GM12878 (cell line): ENCODE measurements around the gene PPP2R5D. TPM values are rescaled to one million over a fixed set of nuclear protein-coding genes. Genes with fewer than 3 reads are reported as not detected.

ENCODE experiments used
- ATAC-seq: fragments of 200-7000 bp; cut with Tn5 transposase; 3 replicates; pipeline ENCODE4 v1.9.1; 2020; ENCODE audit warnings: mild to moderate bottlenecking, moderate library complexity
- BruUV-seq: library from RNA; stranded (reverse); fragments of 400-500 nt; replicated peaks from 2 replicates; lab custom pipeline; 2021; lab: Mats Ljungman, UMichigan
- CTCF ChIA-PET: fragments of 300-600 bp; sonication (Branson Sonifier 250); formaldehyde crosslinking; extraction: SDS; loops from one replicate; lab custom pipeline; 2021; ENCODE audit warnings: inconsistent platforms; lab: Yijun Ruan, JAX
- POLR2A ChIA-PET: fragments of 350-600 bp; formaldehyde crosslinking; extraction: SDS; loops from one replicate; lab custom pipeline; 2021; ENCODE audit warnings: inconsistent platforms; lab: Charles Lee
- RAD21 ChIA-PET: fragments of 300-600 bp; sonication (Branson Sonifier 250); formaldehyde crosslinking; loops from one replicate; lab custom pipeline; 2023; ENCODE audit warnings: antibody characterized with exemption; ENCODE audit not compliant: unreplicated experiment; lab: Charles Lee
- SMC1A ChIA-PET: fragments of 300-600 bp; sonication (Branson Sonifier 250); formaldehyde crosslinking; loops from one replicate; lab custom pipeline; 2023; ENCODE audit not compliant: unreplicated experiment, uncharacterized antibody; lab: Charles Lee
- DNase-seq: peaks from one replicate; pipeline ENCODE4 v3.0.0-alpha.2; 2011; ENCODE audit warnings: low read depth, low spot score
- FAIRE-seq: peaks from 3 replicates; lab custom pipeline; 2011; peaks lifted over from hg19 to GRCh38; lab: Jason Lieb, UNC
- H2AFZ ChIP-seq: 2 replicates; pipeline ENCODE4 v1.6.0; 2011; ENCODE audit warnings: low read depth, low read length, control low read depth; ENCODE audit not compliant: control insufficient read depth
- H3K27ac ChIP-seq: 2 replicates; pipeline ENCODE4 v1.5.1; 2011; ENCODE audit warnings: control low read depth; ENCODE audit not compliant: control insufficient read depth, insufficient read depth
- H3K27me3 ChIP-seq, 2 experiments: replicated peaks in 1 of 2; 2 replicates each; pipeline versions ENCODE4 v1.6.0 to v1.6.1; 2011; ENCODE audit warnings: low read length in 1 of 2; ENCODE audit not compliant: control insufficient read depth in 2 of 2, insufficient read depth in 2 of 2
- H3K36me3 ChIP-seq, 2 experiments: 2 replicates each; pipeline ENCODE4 v1.5.1; 2011; ENCODE audit warnings: low read length in 1 of 2; ENCODE audit not compliant: control insufficient read depth in 2 of 2, insufficient read depth in 2 of 2
- H3K4me1 ChIP-seq: 2 replicates; pipeline ENCODE4 v1.6.1; 2011; ENCODE audit warnings: mild to moderate bottlenecking, low read length, moderate library complexity, mixed read lengths; ENCODE audit not compliant: control insufficient read depth, insufficient read depth
- H3K4me2 ChIP-seq: 2 replicates; pipeline ENCODE4 v1.6.0; 2011; ENCODE audit warnings: control low read depth; ENCODE audit not compliant: control insufficient read depth, insufficient read depth
- H3K4me3 ChIP-seq: fragments of 200-600 bp; sonication (generic); 2 replicates; pipeline ENCODE4 v1.5.1; 2016
- H3K79me2 ChIP-seq: 2 replicates; pipeline ENCODE4 v1.6.0; 2011; ENCODE audit warnings: low read length; ENCODE audit not compliant: control insufficient read depth, insufficient read depth
- H3K9ac ChIP-seq: 2 replicates; pipeline ENCODE4 v1.8.0; 2011; ENCODE audit warnings: low read length, control low read depth, mixed read lengths; ENCODE audit not compliant: control insufficient read depth, insufficient read depth
- H3K9me3 ChIP-seq: replicated peaks from 3 replicates; pipeline ENCODE4 v1.5.1; 2011; ENCODE audit warnings: mild to moderate bottlenecking, low read length; ENCODE audit not compliant: control insufficient read depth, insufficient read depth
- H4K20me1 ChIP-seq: 2 replicates; pipeline ENCODE4 v1.6.0; 2011; ENCODE audit not compliant: control insufficient read depth, insufficient read depth
- CHD1 ChIP-seq: IDR thresholded peaks from 2 replicates; pipeline ENCODE4 v1.6.1; 2012; ENCODE audit warnings: low read depth, low read length, improper control_type of control experiment
- ETV6 ChIP-seq, 2 experiments: fragments of 450-650 bp in 1 of 2; IDR thresholded peaks in 1 of 2; conservative IDR thresholded peaks in 1 of 2; 2 replicates each; pipeline ENCODE4 v1.6.1; 2014; ENCODE audit warnings: antibody characterized with exemption in 1 of 2, borderline replicate concordance in 1 of 2, low read depth in 1 of 2, mild to moderate bottlenecking in 1 of 2, moderate library complexity in 1 of 2
- FOXM1 ChIP-seq: IDR thresholded peaks from 2 replicates; pipeline ENCODE4 v1.6.1; 2012; ENCODE audit warnings: low read depth, mild to moderate bottlenecking, inconsistent platforms, low read length, moderate library complexity
- HCFC1 ChIP-seq: fragments of 150-350 bp; IDR thresholded peaks from 2 replicates; pipeline ENCODE4 v1.6.1; 2014; ENCODE audit warnings: low read length
- HDAC2 ChIP-seq: fragments of 200-600 bp; sonication (generic); IDR thresholded peaks from 2 replicates; pipeline ENCODE4 v1.6.1; 2017
- IRF4 ChIP-seq: IDR thresholded peaks from 2 replicates; pipeline ENCODE4 v1.6.1; 2011; ENCODE audit warnings: low read depth, low read length
- KDM1A ChIP-seq: fragments of 200-600 bp; sonication (generic); IDR thresholded peaks from 2 replicates; pipeline ENCODE4 v1.6.1; 2016; ENCODE audit warnings: borderline replicate concordance
- MXI1 ChIP-seq: fragments of 150-350 bp; IDR thresholded peaks from 2 replicates; pipeline ENCODE4 v1.6.1; 2011; ENCODE audit warnings: low read depth, mild to moderate bottlenecking, inconsistent platforms, low read length, improper control_type of control experiment
- MYC ChIP-seq: IDR thresholded peaks from 2 replicates; pipeline ENCODE4 v1.6.1; 2011; ENCODE audit warnings: mild to moderate bottlenecking, low read length, moderate library complexity, inconsistent platforms; ENCODE audit not compliant: insufficient read depth, insufficient replicate concordance, insufficient read length, severe bottlenecking
- NFIC ChIP-seq: IDR thresholded peaks from 2 replicates; pipeline ENCODE4 v1.6.1; 2012; ENCODE audit warnings: low read depth, mild to moderate bottlenecking, inconsistent platforms, low read length, moderate library complexity
- SIN3A ChIP-seq: IDR thresholded peaks from 2 replicates; pipeline ENCODE4 v1.6.1; 2012; ENCODE audit warnings: low read depth, low read length, improper control_type of control experiment
- SIX5 ChIP-seq: IDR thresholded peaks from 2 replicates; pipeline ENCODE4 v1.6.1; 2011; ENCODE audit warnings: mild to moderate bottlenecking, low read depth, low read length, moderate library complexity; ENCODE audit not compliant: severe bottlenecking
- SMAD1 ChIP-seq: fragments of 450-650 bp; IDR thresholded peaks from 2 replicates; pipeline ENCODE4 v1.6.1; 2018; ENCODE audit warnings: mild to moderate bottlenecking, low read depth; ENCODE audit not compliant: partially characterized antibody
- SMC3 ChIP-seq: IDR thresholded peaks from 2 replicates; pipeline ENCODE4 v1.6.1; 2011; ENCODE audit warnings: low read length, improper control_type of control experiment, borderline replicate concordance
- SUZ12 ChIP-seq: fragments of 200-600 bp; sonication (generic); IDR thresholded peaks from one replicate; pipeline ENCODE4 v1.6.1; 2018; ENCODE audit warnings: antibody characterized with exemption, mild to moderate bottlenecking; ENCODE audit not compliant: unreplicated experiment
- TAF1 ChIP-seq: IDR thresholded peaks from 2 replicates; pipeline ENCODE4 v1.6.1; 2011; ENCODE audit warnings: mild to moderate bottlenecking, low read depth, low read length, borderline replicate concordance
- TCF3 ChIP-seq: IDR thresholded peaks from 2 replicates; pipeline ENCODE4 v1.6.1; 2012; ENCODE audit warnings: low read depth, mild to moderate bottlenecking, low read length, borderline replicate concordance; ENCODE audit not compliant: insufficient read depth
- ZNF217 ChIP-seq: fragments of 450-650 bp; IDR thresholded peaks from 2 replicates; pipeline ENCODE4 v1.6.1; 2017; ENCODE audit warnings: antibody characterized with exemption, mild to moderate bottlenecking
- ZNF384 ChIP-seq: IDR thresholded peaks from 2 replicates; pipeline ENCODE4 v1.6.1; 2012; ENCODE audit warnings: low read depth, mild to moderate bottlenecking, low read length, improper control_type of control experiment, borderline replicate concordance
- WGBS: methylation state at CpG from one replicate; pipeline ENCODE4 v1.1.6; 2016; ENCODE audit warnings: low lambda C conversion rate; ENCODE audit not compliant: insufficient replicate concordance, insufficient coverage; ENCODE audit errors: missing lambda C conversion rate; 5-methylcytosine and 5-hydroxymethylcytosine counted together
- in situ Hi-C: fragments of 300-500 bp; cut with MboI; formaldehyde crosslinking; loops from 9 replicates; pipeline ENCODE4 v1.14.3; 2018; ENCODE audit warnings: mixed read lengths
- intact Hi-C: fragments of 100-400 bp; cut with micrococcal nuclease; formaldehyde crosslinking; loops from one replicate; pipeline ENCODE4 v1.14.2; 2022; ENCODE audit not compliant: unreplicated experiment
- polyA plus RNA-seq, 11 experiments: library from polyadenylated mRNA; depleted of rRNA in 4 of 11; unstranded in 6 of 11; stranded (reverse) in 5 of 11; fragments of >200 nt; fragmentation: Nextera tagmentation in 4 of 11; fragmentation: Illumina TruSeq in 1 of 11; extraction: Ambion mirVana in 4 of 11; extraction: Trizol in 1 of 11; gene quantifications; 1 replicate in 1 of 11; 2 replicates in 10 of 11; pipeline versions ENCODE4 v1.2.1 to v1.2.3, GENCODE V29; 2011 to 2016; ENCODE audit warnings: inconsistent platforms in 2 of 11, missing spikeins in 2 of 11, low read depth in 1 of 11
- total RNA-seq, 4 experiments: library from RNA; depleted of rRNA in 3 of 4; stranded (reverse); fragments of >200 nt in 3 of 4; fragmentation: Illumina TruSeq in 1 of 4; extraction: Trizol in 1 of 4; gene quantifications; 2 replicates each; pipeline versions ENCODE4 v1.2.1 to v1.2.3, GENCODE V29; 2013 to 2021

Gene PPP2R5D
- total and polyA plus RNA-seq, 10 of the 15 experiments (the other 5 are each of a cell fraction or from before 2014, with no cell fraction given) = 1.5 to 59.0 (median 32.0) TPM

- SMC1A ChIA-PET = no interaction called here
- 56% methylated on average over 2 of the region's 2 CpGs for WGBS
- FAIRE-seq (no peak), DNase-seq (no peak), ATAC-seq (no peak)
- RAD21 ChIA-PET = interaction anchor here (3.0 kb wide), 1 partner anchor 82 kb away, joined by 16 read pairs; no protein-coding TSS in a partner anchor
- H3K27me3 ChIP-seq = no peaks in the 10 kb centered on the region
- H3K4me1 ChIP-seq = peaks cover 3% of the 10 kb centered on the region; the same call in 1 of the 2 replicates
- POLR2A ChIA-PET = interaction anchor here (1.1 kb wide), 1 partner anchor 78 kb away, joined by 3 read pairs; the partner anchor contains the start of gene PPP2R5D
- no peak overlapping the region for H3K27ac ChIP-seq
- no peaks in the 10 kb centered on the region for H4K20me1 ChIP-seq
- H3K9ac ChIP-seq = no peak overlapping the region
- CTCF ChIA-PET = no interaction called here
- H3K79me2 ChIP-seq = peaks cover 15% of the 10 kb centered on the region
- no peak overlapping the region for H3K4me3 ChIP-seq
- H3K36me3 ChIP-seq = no peaks in the 10 kb centered on the region; a peak in 1 of 4 replicates
- intact Hi-C loops = no loop called here
- no peak overlapping the region for H3K4me2 ChIP-seq
- H2AFZ ChIP-seq = no peak overlapping the region
- no TSS peak for BruUV-seq
- in situ Hi-C loops = no loop called here
- TF ChIP-seq SMAD1 (no peak), SIN3A (no peak), HDAC2 (no peak), ZNF217 (no peak), TAF1 (no peak), HCFC1 (no peak), KDM1A (no peak), SUZ12 (no peak), ZNF384 (no peak), MXI1 (no peak), MYC (no peak), NFIC (no peak), ETV6 (conservative IDR thresholded peaks at IDR 0.05 in 1 of 2, IDR thresholded peaks at IDR 0.05 in 1 of 2; ENCODE audit: borderline replicate concordance in 1 of 2, low read depth in 1 of 2) (no peak), SMC3 (no peak), IRF4 (no peak), TCF3 (no peak), CHD1 (no peak), SIX5 (no peak), FOXM1 (no peak)
- H3K9me3 ChIP-seq = no peaks in the 10 kb centered on the region
These were observed 77.5 kb downstream of the PPP2R5D start for GRCh38 chr6:43061861-43062260.

Other genes with a start within 250 kb of the PPP2R5D start
Only the 7 nearest of the 17 such genes appear.
- 0.54 TPM in 1 of 2 replicates, not detected in the other for gene PTCRA, start 68.5 kb upstream of the PPP2R5D start, total RNA-seq (2014; rRNA removed)
- gene PTCRA, start 68.5 kb upstream of the PPP2R5D start, total RNA-seq (2014; rRNA removed; fragmentation: Illumina TruSeq; extraction: Trizol) = 0.18 and 0.23 TPM in 2 replicates
- gene PTCRA, start 68.5 kb upstream of the PPP2R5D start, total RNA-seq (2021) = 0.24 and 0.44 TPM in 2 replicates
- gene PTCRA, start 68.5 kb upstream of the PPP2R5D start, polyA plus RNA-seq (2011; rRNA removed) = not detected in 2 replicates
- 0.10 TPM in 1 of 2 replicates, not detected in the other for gene PTCRA, start 68.5 kb upstream of the PPP2R5D start, polyA plus RNA-seq (2014; fragmentation: Illumina TruSeq; extraction: Trizol)
- under 1 TPM in 1 of 2 experiments, not detected in 1; 0.14 TPM for gene PTCRA, start 68.5 kb upstream of the PPP2R5D start, polyA plus RNA-seq (2014; fragmentation: Nextera tagmentation; extraction: Ambion mirVana)
- 0.16 and 1.1 TPM in 2 replicates for gene PTCRA, start 68.5 kb upstream of the PPP2R5D start, polyA plus RNA-seq (2014; rRNA removed)
- gene PTCRA, start 68.5 kb upstream of the PPP2R5D start, polyA plus RNA-seq (2016; fragmentation: Nextera tagmentation; extraction: Ambion mirVana) = under 1 TPM in 1 of 2 experiments, not detected in 1; 0.20 TPM
- 54.8 and 54.9 TPM in 2 replicates for gene CNPY3, start 55.1 kb upstream of the PPP2R5D start, total RNA-seq (2014; rRNA removed)
- gene CNPY3, start 55.1 kb upstream of the PPP2R5D start, total RNA-seq (2014; rRNA removed; fragmentation: Illumina TruSeq; extraction: Trizol) = 49.2 and 51.3 TPM in 2 replicates
- gene CNPY3, start 55.1 kb upstream of the PPP2R5D start, total RNA-seq (2021) = 87.3 and 87.9 TPM in 2 replicates
- gene CNPY3, start 55.1 kb upstream of the PPP2R5D start, polyA plus RNA-seq (2011; rRNA removed) = 51.1 and 64.8 TPM in 2 replicates
- gene CNPY3, start 55.1 kb upstream of the PPP2R5D start, polyA plus RNA-seq (2014; fragmentation: Illumina TruSeq; extraction: Trizol) = 38.9 and 82.4 TPM in 2 replicates
- gene CNPY3, start 55.1 kb upstream of the PPP2R5D start, polyA plus RNA-seq (2014; fragmentation: Nextera tagmentation; extraction: Ambion mirVana) = 10 to 100 TPM in 1 of 2 experiments, 1 to 10 TPM in 1; 7.2 to 14.6 TPM
- gene CNPY3, start 55.1 kb upstream of the PPP2R5D start, polyA plus RNA-seq (2014; rRNA removed) = 85.7 and 93.8 TPM in 2 replicates
- gene CNPY3, start 55.1 kb upstream of the PPP2R5D start, polyA plus RNA-seq (2016; fragmentation: Nextera tagmentation; extraction: Ambion mirVana) = 100 to 1,000 TPM in 1 of 2 experiments, 10 to 100 TPM in 1; 99.9 to 102 TPM
- 0.16 and 0.62 TPM in 2 replicates for gene GNMT, start 23.8 kb upstream of the PPP2R5D start, total RNA-seq (2014; rRNA removed)
- 0.67 and 0.83 TPM in 2 replicates for gene GNMT, start 23.8 kb upstream of the PPP2R5D start, total RNA-seq (2014; rRNA removed; fragmentation: Illumina TruSeq; extraction: Trizol)
- 0.74 and 1.2 TPM in 2 replicates for gene GNMT, start 23.8 kb upstream of the PPP2R5D start, total RNA-seq (2021)
- 0.33 and 0.45 TPM in 2 replicates for gene GNMT, start 23.8 kb upstream of the PPP2R5D start, polyA plus RNA-seq (2011; rRNA removed)
- 1.1 TPM in 1 of 2 replicates, not detected in the other for gene GNMT, start 23.8 kb upstream of the PPP2R5D start, polyA plus RNA-seq (2014; fragmentation: Illumina TruSeq; extraction: Trizol)
- gene GNMT, start 23.8 kb upstream of the PPP2R5D start, polyA plus RNA-seq (2014; fragmentation: Nextera tagmentation; extraction: Ambion mirVana) = under 1 TPM; 0.35 TPM
- 0.27 and 0.77 TPM in 2 replicates for gene GNMT, start 23.8 kb upstream of the PPP2R5D start, polyA plus RNA-seq (2014; rRNA removed)
- under 1 TPM; 0.36 to 0.42 TPM for gene GNMT, start 23.8 kb upstream of the PPP2R5D start, polyA plus RNA-seq (2016; fragmentation: Nextera tagmentation; extraction: Ambion mirVana)
- gene PEX6, start 5.4 kb upstream of the PPP2R5D start, total RNA-seq (2014; rRNA removed) = 19.3 and 19.4 TPM in 2 replicates
- gene PEX6, start 5.4 kb upstream of the PPP2R5D start, total RNA-seq (2014; rRNA removed; fragmentation: Illumina TruSeq; extraction: Trizol) = 6.2 and 6.4 TPM in 2 replicates
- 20.3 and 21.1 TPM in 2 replicates for gene PEX6, start 5.4 kb upstream of the PPP2R5D start, total RNA-seq (2021)
- gene PEX6, start 5.4 kb upstream of the PPP2R5D start, polyA plus RNA-seq (2011; rRNA removed) = 2.0 and 3.1 TPM in 2 replicates
- gene PEX6, start 5.4 kb upstream of the PPP2R5D start, polyA plus RNA-seq (2014; fragmentation: Illumina TruSeq; extraction: Trizol) = 3.1 and 6.1 TPM in 2 replicates
- 1 to 10 TPM in 1 of 2 experiments, under 1 TPM in 1; 0.39 to 1.2 TPM for gene PEX6, start 5.4 kb upstream of the PPP2R5D start, polyA plus RNA-seq (2014; fragmentation: Nextera tagmentation; extraction: Ambion mirVana)
- 14.6 and 16.3 TPM in 2 replicates for gene PEX6, start 5.4 kb upstream of the PPP2R5D start, polyA plus RNA-seq (2014; rRNA removed)
- 1 to 10 TPM; 9.4 to 9.5 TPM for gene PEX6, start 5.4 kb upstream of the PPP2R5D start, polyA plus RNA-seq (2016; fragmentation: Nextera tagmentation; extraction: Ambion mirVana)
- gene MEA1, start 29.4 kb downstream of the PPP2R5D start, total RNA-seq (2014; rRNA removed) = 69.3 and 75.6 TPM in 2 replicates
- 100 and 102 TPM in 2 replicates for gene MEA1, start 29.4 kb downstream of the PPP2R5D start, total RNA-seq (2014; rRNA removed; fragmentation: Illumina TruSeq; extraction: Trizol)
- gene MEA1, start 29.4 kb downstream of the PPP2R5D start, total RNA-seq (2021) = 53.2 and 59.1 TPM in 2 replicates
- 67.7 and 87.3 TPM in 2 replicates for gene MEA1, start 29.4 kb downstream of the PPP2R5D start, polyA plus RNA-seq (2011; rRNA removed)
- 97.2 and 113 TPM in 2 replicates for gene MEA1, start 29.4 kb downstream of the PPP2R5D start, polyA plus RNA-seq (2014; fragmentation: Illumina TruSeq; extraction: Trizol)
- gene MEA1, start 29.4 kb downstream of the PPP2R5D start, polyA plus RNA-seq (2014; fragmentation: Nextera tagmentation; extraction: Ambion mirVana) = 100 to 1,000 TPM in 1 of 2 experiments, 10 to 100 TPM in 1; 90.7 to 105 TPM
- 69.9 and 76.1 TPM in 2 replicates for gene MEA1, start 29.4 kb downstream of the PPP2R5D start, polyA plus RNA-seq (2014; rRNA removed)
- 100 to 1,000 TPM; 136 to 148 TPM for gene MEA1, start 29.4 kb downstream of the PPP2R5D start, polyA plus RNA-seq (2016; fragmentation: Nextera tagmentation; extraction: Ambion mirVana)
- gene KLHDC3, start 29.7 kb downstream of the PPP2R5D start, total RNA-seq (2014; rRNA removed) = 79.1 and 86.1 TPM in 2 replicates
- 39.6 and 41.8 TPM in 2 replicates for gene KLHDC3, start 29.7 kb downstream of the PPP2R5D start, total RNA-seq (2014; rRNA removed; fragmentation: Illumina TruSeq; extraction: Trizol)
- gene KLHDC3, start 29.7 kb downstream of the PPP2R5D start, total RNA-seq (2021) = 65.7 and 67.2 TPM in 2 replicates
- gene KLHDC3, start 29.7 kb downstream of the PPP2R5D start, polyA plus RNA-seq (2011; rRNA removed) = 33.1 and 53.1 TPM in 2 replicates
- gene KLHDC3, start 29.7 kb downstream of the PPP2R5D start, polyA plus RNA-seq (2014; fragmentation: Illumina TruSeq; extraction: Trizol) = 49.1 and 56.7 TPM in 2 replicates
- 1 to 10 TPM; 2.4 to 8.9 TPM for gene KLHDC3, start 29.7 kb downstream of the PPP2R5D start, polyA plus RNA-seq (2014; fragmentation: Nextera tagmentation; extraction: Ambion mirVana)
- 54.1 and 57.0 TPM in 2 replicates for gene KLHDC3, start 29.7 kb downstream of the PPP2R5D start, polyA plus RNA-seq (2014; rRNA removed)
- 100 to 1,000 TPM in 1 of 2 experiments, 10 to 100 TPM in 1; 99.7 to 102 TPM for gene KLHDC3, start 29.7 kb downstream of the PPP2R5D start, polyA plus RNA-seq (2016; fragmentation: Nextera tagmentation; extraction: Ambion mirVana)
- 74.6 and 83.6 TPM in 2 replicates for gene RRP36, start 37.1 kb downstream of the PPP2R5D start, total RNA-seq (2014; rRNA removed)
- gene RRP36, start 37.1 kb downstream of the PPP2R5D start, total RNA-seq (2014; rRNA removed; fragmentation: Illumina TruSeq; extraction: Trizol) = 74.0 and 83.2 TPM in 2 replicates
- 59.8 and 61.7 TPM in 2 replicates for gene RRP36, start 37.1 kb downstream of the PPP2R5D start, total RNA-seq (2021)
- 43.8 and 44.9 TPM in 2 replicates for gene RRP36, start 37.1 kb downstream of the PPP2R5D start, polyA plus RNA-seq (2011; rRNA removed)
- 62.3 and 73.3 TPM in 2 replicates for gene RRP36, start 37.1 kb downstream of the PPP2R5D start, polyA plus RNA-seq (2014; fragmentation: Illumina TruSeq; extraction: Trizol)
- gene RRP36, start 37.1 kb downstream of the PPP2R5D start, polyA plus RNA-seq (2014; fragmentation: Nextera tagmentation; extraction: Ambion mirVana) = 10 to 100 TPM; 17.6 to 34.7 TPM
- 66.1 and 75.9 TPM in 2 replicates for gene RRP36, start 37.1 kb downstream of the PPP2R5D start, polyA plus RNA-seq (2014; rRNA removed)
- gene RRP36, start 37.1 kb downstream of the PPP2R5D start, polyA plus RNA-seq (2016; fragmentation: Nextera tagmentation; extraction: Ambion mirVana) = 100 to 1,000 TPM; 100 to 101 TPM